GM12878 (cell line): ENCODE measurements around the gene PLCB4. TPM values are rescaled to one million over a fixed set of nuclear protein-coding genes. Genes with fewer than 3 reads are reported as not detected.

Experiments used
- ATAC-seq: fragments of 200-7000 bp; cut with Tn5 transposase; 3 replicates; pipeline ENCODE4 v1.9.1; 2020; ENCODE audit warnings: mild to moderate bottlenecking, moderate library complexity
- BruUV-seq: library from RNA; stranded (reverse); fragments of 400-500 nt; replicated peaks from 2 replicates; lab custom pipeline; 2021; lab: Mats Ljungman, UMichigan
- CTCF ChIA-PET: fragments of 300-600 bp; sonication (Branson Sonifier 250); formaldehyde crosslinking; extraction: SDS; loops from one replicate; lab custom pipeline; 2021; ENCODE audit warnings: inconsistent platforms; lab: Yijun Ruan, JAX
- POLR2A ChIA-PET: fragments of 350-600 bp; formaldehyde crosslinking; extraction: SDS; loops from one replicate; lab custom pipeline; 2021; ENCODE audit warnings: inconsistent platforms; lab: Charles Lee
- RAD21 ChIA-PET: fragments of 300-600 bp; sonication (Branson Sonifier 250); formaldehyde crosslinking; loops from one replicate; lab custom pipeline; 2023; ENCODE audit warnings: antibody characterized with exemption; ENCODE audit not compliant: unreplicated experiment; lab: Charles Lee
- SMC1A ChIA-PET: fragments of 300-600 bp; sonication (Branson Sonifier 250); formaldehyde crosslinking; loops from one replicate; lab custom pipeline; 2023; ENCODE audit not compliant: unreplicated experiment, uncharacterized antibody; lab: Charles Lee
- DNase-seq: peaks from one replicate; pipeline ENCODE4 v3.0.0-alpha.2; 2011; ENCODE audit warnings: low read depth, low spot score
- FAIRE-seq: peaks from 3 replicates; lab custom pipeline; 2011; peaks lifted over from hg19 to GRCh38; lab: Jason Lieb, UNC
- H2AFZ ChIP-seq: 2 replicates; pipeline ENCODE4 v1.6.0; 2011; ENCODE audit warnings: low read depth, low read length, control low read depth; ENCODE audit not compliant: control insufficient read depth
- H3K27ac ChIP-seq: 2 replicates; pipeline ENCODE4 v1.5.1; 2011; ENCODE audit warnings: control low read depth; ENCODE audit not compliant: control insufficient read depth, insufficient read depth
- H3K27me3 ChIP-seq, 2 experiments: replicated peaks in 1 of 2; 2 replicates each; pipeline versions ENCODE4 v1.6.0 to v1.6.1; 2011; ENCODE audit warnings: low read length in 1 of 2; ENCODE audit not compliant: control insufficient read depth in 2 of 2, insufficient read depth in 2 of 2
- H3K36me3 ChIP-seq, 2 experiments: 2 replicates each; pipeline ENCODE4 v1.5.1; 2011; ENCODE audit warnings: low read length in 1 of 2; ENCODE audit not compliant: control insufficient read depth in 2 of 2, insufficient read depth in 2 of 2
- H3K4me1 ChIP-seq: 2 replicates; pipeline ENCODE4 v1.6.1; 2011; ENCODE audit warnings: mild to moderate bottlenecking, low read length, moderate library complexity, mixed read lengths; ENCODE audit not compliant: control insufficient read depth, insufficient read depth
- H3K4me2 ChIP-seq: 2 replicates; pipeline ENCODE4 v1.6.0; 2011; ENCODE audit warnings: control low read depth; ENCODE audit not compliant: control insufficient read depth, insufficient read depth
- H3K4me3 ChIP-seq: fragments of 200-600 bp; sonication (generic); 2 replicates; pipeline ENCODE4 v1.5.1; 2016
- H3K79me2 ChIP-seq: 2 replicates; pipeline ENCODE4 v1.6.0; 2011; ENCODE audit warnings: low read length; ENCODE audit not compliant: control insufficient read depth, insufficient read depth
- H3K9ac ChIP-seq: 2 replicates; pipeline ENCODE4 v1.8.0; 2011; ENCODE audit warnings: low read length, control low read depth, mixed read lengths; ENCODE audit not compliant: control insufficient read depth, insufficient read depth
- H3K9me3 ChIP-seq: replicated peaks from 3 replicates; pipeline ENCODE4 v1.5.1; 2011; ENCODE audit warnings: mild to moderate bottlenecking, low read length; ENCODE audit not compliant: control insufficient read depth, insufficient read depth
- H4K20me1 ChIP-seq: 2 replicates; pipeline ENCODE4 v1.6.0; 2011; ENCODE audit not compliant: control insufficient read depth, insufficient read depth
- ATF2 ChIP-seq: IDR thresholded peaks from 2 replicates; pipeline ENCODE4 v1.6.1; 2012; ENCODE audit warnings: low read length, inconsistent platforms
- BCL11A ChIP-seq: IDR thresholded peaks from 2 replicates; pipeline ENCODE4 v1.6.1; 2011; ENCODE audit warnings: low read depth, low read length
- BHLHE40 ChIP-seq, 2 experiments: fragments of 450-650 bp in 1 of 2; IDR thresholded peaks; 2 replicates each; pipeline ENCODE4 v1.6.1; 2011 to 2017; ENCODE audit warnings: low read depth in 2 of 2, borderline replicate concordance in 1 of 2, improper control_type of control experiment in 1 of 2, low read length in 1 of 2, mild to moderate bottlenecking in 1 of 2
- EED ChIP-seq: sonication (generic); IDR thresholded peaks from 2 replicates; pipeline ENCODE4 v1.6.1; 2016; ENCODE audit warnings: antibody characterized with exemption, low read depth
- HCFC1 ChIP-seq: fragments of 150-350 bp; IDR thresholded peaks from 2 replicates; pipeline ENCODE4 v1.6.1; 2014; ENCODE audit warnings: low read length
- NBN ChIP-seq: fragments of 450-650 bp; IDR thresholded peaks from 2 replicates; pipeline ENCODE4 v1.6.1; 2016
- NR2C2 ChIP-seq: IDR thresholded peaks from 2 replicates; pipeline ENCODE4 v1.6.1; 2011; ENCODE audit warnings: borderline replicate concordance, low read depth; ENCODE audit not compliant: control insufficient read depth, insufficient read length
- RELB ChIP-seq: fragments of 450-650 bp; IDR thresholded peaks from 2 replicates; pipeline ENCODE4 v1.6.1; 2017; ENCODE audit warnings: low read depth, mild to moderate bottlenecking, moderate library complexity
- SMAD5 ChIP-seq: IDR thresholded peaks from 2 replicates; pipeline ENCODE4 v1.6.1; 2016; ENCODE audit warnings: antibody characterized with exemption, low read depth
- SPI1 ChIP-seq: IDR thresholded peaks from 2 replicates; pipeline ENCODE4 v1.6.1; 2011; ENCODE audit warnings: low read depth, mild to moderate bottlenecking, low read length, moderate library complexity, borderline replicate concordance; ENCODE audit not compliant: insufficient read depth
- USF1 ChIP-seq: IDR thresholded peaks from 2 replicates; pipeline ENCODE4 v1.6.1; 2011; ENCODE audit warnings: borderline replicate concordance, low read depth, mild to moderate bottlenecking, moderate library complexity, mixed read lengths, low read length; ENCODE audit not compliant: insufficient read depth; ENCODE audit errors: extremely low read length
- ZNF217 ChIP-seq: fragments of 450-650 bp; IDR thresholded peaks from 2 replicates; pipeline ENCODE4 v1.6.1; 2017; ENCODE audit warnings: antibody characterized with exemption, mild to moderate bottlenecking
- ZNF622 ChIP-seq: fragments of 450-650 bp; IDR thresholded peaks from 2 replicates; pipeline ENCODE4 v1.6.1; 2017; ENCODE audit warnings: mild to moderate bottlenecking, inconsistent platforms
- WGBS: methylation state at CpG from one replicate; pipeline ENCODE4 v1.1.6; 2016; ENCODE audit warnings: low lambda C conversion rate; ENCODE audit not compliant: insufficient replicate concordance, insufficient coverage; ENCODE audit errors: missing lambda C conversion rate; 5-methylcytosine and 5-hydroxymethylcytosine counted together
- in situ Hi-C: fragments of 300-500 bp; cut with MboI; formaldehyde crosslinking; loops from 9 replicates; pipeline ENCODE4 v1.14.3; 2018; ENCODE audit warnings: mixed read lengths
- intact Hi-C: fragments of 100-400 bp; cut with micrococcal nuclease; formaldehyde crosslinking; loops from one replicate; pipeline ENCODE4 v1.14.2; 2022; ENCODE audit not compliant: unreplicated experiment
- polyA plus RNA-seq, 11 experiments: library from polyadenylated mRNA; depleted of rRNA in 4 of 11; unstranded in 6 of 11; stranded (reverse) in 5 of 11; fragments of >200 nt; fragmentation: Nextera tagmentation in 4 of 11; fragmentation: Illumina TruSeq in 1 of 11; extraction: Ambion mirVana in 4 of 11; extraction: Trizol in 1 of 11; gene quantifications; 1 replicate in 1 of 11; 2 replicates in 10 of 11; pipeline versions ENCODE4 v1.2.1 to v1.2.3, GENCODE V29; 2011 to 2016; ENCODE audit warnings: inconsistent platforms in 2 of 11, missing spikeins in 2 of 11, low read depth in 1 of 11
- total RNA-seq, 4 experiments: library from RNA; depleted of rRNA in 3 of 4; stranded (reverse); fragments of >200 nt in 3 of 4; fragmentation: Illumina TruSeq in 1 of 4; extraction: Trizol in 1 of 4; gene quantifications; 2 replicates each; pipeline versions ENCODE4 v1.2.1 to v1.2.3, GENCODE V29; 2013 to 2021
- TF ChIP-seq, protein P1 (sequence below): IDR thresholded peaks from 2 replicates; pipeline ENCODE4 v1.6.1; 2011; ENCODE audit warnings: mild to moderate bottlenecking, low read depth, low read length, moderate library complexity; ENCODE audit not compliant: insufficient replicate concordance

Gene PLCB4
- total and polyA plus RNA-seq, 10 of the 15 experiments (the other 5 are each of a cell fraction or from before 2014, with no cell fraction given): not detected

DNA sequence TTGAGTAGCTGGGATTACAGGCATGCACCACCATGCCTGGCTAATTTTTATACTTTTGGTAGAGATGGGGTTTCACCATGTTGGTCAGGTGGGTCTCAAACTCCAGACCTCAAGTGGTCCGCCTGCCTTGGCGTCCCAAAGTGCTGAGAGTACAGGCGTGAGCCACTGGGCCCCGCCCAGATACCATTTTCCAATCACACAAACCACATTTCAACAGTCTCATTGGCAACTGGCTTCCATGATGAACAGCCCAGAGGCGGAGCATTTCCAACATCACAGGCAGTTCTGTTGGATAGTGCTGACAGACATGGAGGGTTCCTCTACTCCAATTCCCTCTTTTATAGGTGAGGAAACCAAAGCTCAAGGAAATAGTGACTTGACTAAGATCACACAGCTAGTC, 43.9 kb upstream of the PLCB4 start:
- ChIA-PET CTCF (no interaction called here), POLR2A (no interaction called here), RAD21 (no interaction called here), SMC1A (no interaction called here)
- Histone ChIP-seq H3K79me2 (no peaks in the 10 kb centered on the region), H3K4me3 (no peak overlapping the region), H3K9ac (no peak overlapping the region), H4K20me1 (no peaks in the 10 kb centered on the region), H3K9me3 (no peaks in the 10 kb centered on the region), H3K36me3 (no peaks in the 10 kb centered on the region), H3K27ac (no peak overlapping the region), H3K4me1 (no peaks in the 10 kb centered on the region), H3K4me2 (no peak overlapping the region), H2AFZ (no peak overlapping the region), H3K27me3 (no peaks in the 10 kb centered on the region)
- 73% methylated on average over 5 of the region's 5 CpGs for WGBS
- in situ Hi-C loops: no loop called here
- intact Hi-C loops: loop anchor here (5.0 kb wide), 1 partner anchor 48 kb away; no protein-coding TSS in a partner anchor
- ATAC-seq: no peak
- BruUV-seq: no TSS peak
- no peak for FAIRE-seq
- no peak for DNase-seq
- TF ChIP-seq ZNF622 (no peak), EED (no peak), NR2C2 (no peak), SPI1 (no peak), SMAD5 (no peak)
- TF ChIP-seq, protein P1, sequence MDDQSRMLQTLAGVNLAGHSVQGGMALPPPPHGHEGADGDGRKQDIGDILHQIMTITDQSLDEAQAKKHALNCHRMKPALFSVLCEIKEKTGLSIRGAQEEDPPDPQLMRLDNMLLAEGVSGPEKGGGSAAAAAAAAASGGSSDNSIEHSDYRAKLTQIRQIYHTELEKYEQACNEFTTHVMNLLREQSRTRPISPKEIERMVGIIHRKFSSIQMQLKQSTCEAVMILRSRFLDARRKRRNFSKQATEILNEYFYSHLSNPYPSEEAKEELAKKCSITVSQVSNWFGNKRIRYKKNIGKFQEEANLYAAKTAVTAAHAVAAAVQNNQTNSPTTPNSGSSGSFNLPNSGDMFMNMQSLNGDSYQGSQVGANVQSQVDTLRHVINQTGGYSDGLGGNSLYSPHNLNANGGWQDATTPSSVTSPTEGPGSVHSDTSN: no peak

- H3K27ac ChIP-seq: no peak overlapping the region
- POLR2A ChIA-PET: no interaction called here
- in situ Hi-C loops (no loop called here), intact Hi-C loops (loop anchor here (5.0 kb wide), 1 partner anchor 48 kb away; no protein-coding TSS in a partner anchor)
- RAD21 ChIA-PET: no interaction called here
- no peak overlapping the region for H3K9ac ChIP-seq
- 48% methylated on average over 4 of the region's 4 CpGs for WGBS
- no peaks in the 10 kb centered on the region for H3K36me3 ChIP-seq
- no peak for FAIRE-seq
- no peak overlapping the region for H2AFZ ChIP-seq
- H3K79me2 ChIP-seq: no peaks in the 10 kb centered on the region
- H3K4me2 ChIP-seq: no peak overlapping the region
- H4K20me1 ChIP-seq: no peaks in the 10 kb centered on the region
- H3K27me3 ChIP-seq: no peaks in the 10 kb centered on the region
- H3K4me1 ChIP-seq: no peaks in the 10 kb centered on the region
- no peaks in the 10 kb centered on the region for H3K9me3 ChIP-seq
- CTCF ChIA-PET: no interaction called here
- no peak overlapping the region for H3K4me3 ChIP-seq
- DNase-seq: no peak
- no TSS peak for BruUV-seq
- SMC1A ChIA-PET: no interaction called here
- ATAC-seq: no peak
- no peak for TF ChIP-seq NBN
- no peak for TF ChIP-seq BHLHE40 (IDR thresholded peaks at IDR 0.05; ENCODE audit: borderline replicate concordance in 1 of 2, low read depth in 2 of 2, low read length in 1 of 2)
- TF ChIP-seq USF1: no peak
- no peak for TF ChIP-seq ATF2
- TF ChIP-seq HCFC1: no peak
- TF ChIP-seq ZNF217: no peak
- no peak for TF ChIP-seq RELB
- TF ChIP-seq BCL11A: no peak
- TF ChIP-seq SPI1: no peak
Observed at GRCh38 chr20:9025643-9026042, 43.2 kb upstream of the PLCB4 start.
